Endothelial cell of umbilical vein (primary cell): ENCODE data around the gene COMP. TPM values are rescaled to one million over a fixed set of nuclear protein-coding genes. Genes with fewer than 3 reads are reported as not detected.

Source experiments
- BruUV-seq: library from RNA; stranded (reverse); fragments of 400-500 nt; replicated peaks from 2 replicates; lab custom pipeline; 2021; lab: Mats Ljungman, UMichigan
- CTCF ChIA-PET: fragments of 300-600, 350-600 bp; sonication (Branson Sonifier 250); formaldehyde crosslinking; loops from one replicate; lab custom pipeline; 2021; ENCODE audit warnings: antibody characterized with exemption, inconsistent platforms; lab: Charles Lee
- POLR2A ChIA-PET: fragments of 300-600, 350-600 bp; sonication (Branson Sonifier 250); formaldehyde crosslinking; loops from one replicate; lab custom pipeline; 2021; ENCODE audit warnings: antibody characterized with exemption, inconsistent platforms; lab: Charles Lee
- DNase-seq: peaks from one replicate; pipeline ENCODE4 v3.0.0-alpha.2; 2011; ENCODE audit warnings: low read depth, low spot score
- FAIRE-seq: peaks from 2 replicates; lab custom pipeline; 2011; peaks lifted over from hg19 to GRCh38; lab: Jason Lieb, UNC
- H2AFZ ChIP-seq: 2 replicates; pipeline ENCODE4 v1.6.0; 2012; ENCODE audit warnings: low read depth, low read length, control low read depth, inconsistent platforms
- H3K27ac ChIP-seq: 2 replicates; pipeline ENCODE4 v1.5.1; 2011; ENCODE audit warnings: low read depth, mild to moderate bottlenecking, control low read depth, low read length, moderate library complexity; ENCODE audit not compliant: insufficient read depth
- H3K27me3 ChIP-seq, 2 experiments: 2 replicates each; pipeline versions ENCODE4 v1.6.0 to v1.6.1; 2011; ENCODE audit warnings: low read length in 2 of 2, mixed read lengths in 1 of 2; ENCODE audit not compliant: control insufficient read depth in 2 of 2, insufficient read depth in 2 of 2
- H3K36me3 ChIP-seq, 2 experiments: 2 replicates in 1 of 2; 3 replicates in 1 of 2; pipeline ENCODE4 v1.5.1; 2011; ENCODE audit warnings: low read length in 2 of 2, mild to moderate bottlenecking in 1 of 2, moderate library complexity in 1 of 2; ENCODE audit not compliant: control insufficient read depth in 2 of 2, insufficient read depth in 2 of 2; ENCODE audit errors: extremely low read depth in 1 of 2
- H3K4me1 ChIP-seq: 3 replicates; pipeline ENCODE4 v1.5.1; 2011; ENCODE audit warnings: mild to moderate bottlenecking, low read length; ENCODE audit not compliant: control insufficient read depth, insufficient read depth; ENCODE audit errors: extremely low read depth
- H3K4me2 ChIP-seq: 2 replicates; pipeline ENCODE4 v1.6.1; 2011; ENCODE audit warnings: low read length, control low read depth, mixed read lengths; ENCODE audit not compliant: insufficient read depth
- H3K4me3 ChIP-seq, 3 experiments: fragments of 200-600 bp in 1 of 3; sonication (generic), shearing (Covaris generic) in 1 of 3; replicated peaks in 1 of 3; 2 replicates each; pipeline ENCODE4 v1.5.1; 2011 to 2016; ENCODE audit warnings: control low read depth in 3 of 3, low read length in 3 of 3, mild to moderate bottlenecking in 2 of 3, inconsistent platforms in 1 of 3, low read depth in 1 of 3, moderate library complexity in 1 of 3; ENCODE audit not compliant: insufficient read depth in 1 of 3
- H3K79me2 ChIP-seq: 2 replicates; pipeline ENCODE4 v1.6.0; 2012; ENCODE audit warnings: low read length, inconsistent platforms; ENCODE audit not compliant: control insufficient read depth, insufficient read depth
- H3K9ac ChIP-seq: replicated peaks from 2 replicates; pipeline ENCODE3; 2011; ENCODE audit warnings: low read length, control low read depth; ENCODE audit not compliant: insufficient read depth; ENCODE audit errors: extremely low read depth
- H3K9me1 ChIP-seq: replicated peaks from 3 replicates; pipeline ENCODE4 v1.6.0; 2011; ENCODE audit warnings: mild to moderate bottlenecking, low read length; ENCODE audit not compliant: control insufficient read depth, insufficient read depth; ENCODE audit errors: extremely low read depth
- H3K9me3 ChIP-seq: replicated peaks from 2 replicates; pipeline ENCODE4 v1.5.1; 2012; ENCODE audit warnings: low read length, inconsistent platforms; ENCODE audit not compliant: control insufficient read depth, insufficient read depth
- H4K20me1 ChIP-seq: replicated peaks from 2 replicates; pipeline ENCODE3; 2011; ENCODE audit warnings: mild to moderate bottlenecking, low read length; ENCODE audit not compliant: control insufficient read depth, insufficient read depth; ENCODE audit errors: extremely low read depth
- EZH2 ChIP-seq: IDR thresholded peaks from 2 replicates; pipeline ENCODE4 v1.6.1; 2012; ENCODE audit warnings: borderline replicate concordance, low read depth, mild to moderate bottlenecking, moderate library complexity, low read length, inconsistent platforms; ENCODE audit not compliant: severe bottlenecking
- FOS ChIP-seq: IDR thresholded peaks from 2 replicates; pipeline ENCODE4 v1.6.1; 2011; ENCODE audit warnings: mild to moderate bottlenecking, low read length, moderate library complexity, borderline replicate concordance; ENCODE audit not compliant: insufficient read depth
- GATA2 ChIP-seq: IDR thresholded peaks from 2 replicates; pipeline ENCODE4 v1.7.0; 2011; ENCODE audit warnings: low read depth, mild to moderate bottlenecking, moderate library complexity, mixed read lengths, low read length; ENCODE audit not compliant: insufficient read length, insufficient read depth
- JUN ChIP-seq: IDR thresholded peaks from 2 replicates; pipeline ENCODE4 v1.6.1; 2011; ENCODE audit warnings: borderline replicate concordance, low read depth; ENCODE audit not compliant: insufficient read length, insufficient read depth
- MYC ChIP-seq: IDR thresholded peaks from one replicate; pipeline ENCODE4 v1.6.1; 2011; ENCODE audit warnings: mild to moderate bottlenecking, low read depth, low read length
- POLR2A ChIP-seq: IDR thresholded peaks from 2 replicates; pipeline ENCODE4 v1.6.1; 2012; ENCODE audit warnings: low read depth, mild to moderate bottlenecking, control low read depth, low read length
- POLR2AphosphoS5 ChIP-seq: IDR thresholded peaks from 2 replicates; pipeline ENCODE4 v1.6.1; 2012; ENCODE audit warnings: low read depth, mild to moderate bottlenecking, control low read depth, low read length, moderate library complexity; ENCODE audit not compliant: insufficient read depth
- dilution Hi-C: fragments of 300-500 bp; cut with MboI; formaldehyde crosslinking; loops from one replicate; pipeline ENCODE4 v1.15.0; 2019; ENCODE audit warnings: low sequenced_read_pairs; ENCODE audit not compliant: extremely low pct_ligation_motif_present
- intact Hi-C: fragments of 100-400 bp; cut with micrococcal nuclease; formaldehyde crosslinking; loops from one replicate; pipeline ENCODE4 v1.10.0; 2022
- polyA plus RNA-seq, 4 experiments: library from polyadenylated mRNA; depleted of rRNA in 3 of 4; stranded (reverse) in 3 of 4; unstranded in 1 of 4; fragments of >200 nt; gene quantifications; 2 replicates each; pipeline versions ENCODE4 v1.2.1 to v1.2.3, GENCODE V29; 2011 to 2012; ENCODE audit warnings: missing spikeins in 1 of 4
- total RNA-seq: library from RNA; stranded (reverse); gene quantifications from 2 replicates; pipeline ENCODE4 v1.2.3, GENCODE V29; 2021
- TF ChIP-seq, protein P1 (sequence below), 2 donors: IDR thresholded peaks; 1 replicate in 1 of 2; 2 replicates in 1 of 2; pipeline ENCODE4 v1.5.1; 2011; ENCODE audit warnings: low read length in 2 of 2, mild to moderate bottlenecking in 2 of 2, moderate library complexity in 2 of 2, control low read depth in 1 of 2, inconsistent platforms in 1 of 2, low read depth in 1 of 2; ENCODE audit not compliant: insufficient read depth in 1 of 2; ENCODE audit errors: extremely low read depth in 1 of 2
- TF ChIP-seq, protein P2 (sequence below): IDR thresholded peaks from 2 replicates; pipeline ENCODE4 v1.6.1; 2011; ENCODE audit not compliant: insufficient read depth, insufficient read length

Gene COMP
- total and polyA plus RNA-seq, 2 donors (not counting 3 experiments of a cell fraction or from before 2014, with no cell fraction given), result not detected

- Histone ChIP-seq H3K4me2 (no peak overlapping the region), H3K27me3 (no peaks in the 10 kb centered on the region), H3K4me1 (no peaks in the 10 kb centered on the region), H3K79me2 (no peaks in the 10 kb centered on the region), H3K36me3 (no peaks in the 10 kb centered on the region), H3K4me3 (no peak overlapping the region), H3K9me3 (no peaks in the 10 kb centered on the region), H2AFZ (no peak overlapping the region), H3K27ac (no peak overlapping the region), H3K9ac (no peak overlapping the region), H3K9me1 (no peaks in the 10 kb centered on the region), H4K20me1 (no peaks in the 10 kb centered on the region)
- intact Hi-C loops, result no loop called here
- CTCF ChIA-PET, result no interaction called here
- dilution Hi-C loops, result no loop called here
- BruUV-seq, result no TSS peak
- POLR2A ChIA-PET, result no interaction called here
- TF ChIP-seq, protein P1, sequence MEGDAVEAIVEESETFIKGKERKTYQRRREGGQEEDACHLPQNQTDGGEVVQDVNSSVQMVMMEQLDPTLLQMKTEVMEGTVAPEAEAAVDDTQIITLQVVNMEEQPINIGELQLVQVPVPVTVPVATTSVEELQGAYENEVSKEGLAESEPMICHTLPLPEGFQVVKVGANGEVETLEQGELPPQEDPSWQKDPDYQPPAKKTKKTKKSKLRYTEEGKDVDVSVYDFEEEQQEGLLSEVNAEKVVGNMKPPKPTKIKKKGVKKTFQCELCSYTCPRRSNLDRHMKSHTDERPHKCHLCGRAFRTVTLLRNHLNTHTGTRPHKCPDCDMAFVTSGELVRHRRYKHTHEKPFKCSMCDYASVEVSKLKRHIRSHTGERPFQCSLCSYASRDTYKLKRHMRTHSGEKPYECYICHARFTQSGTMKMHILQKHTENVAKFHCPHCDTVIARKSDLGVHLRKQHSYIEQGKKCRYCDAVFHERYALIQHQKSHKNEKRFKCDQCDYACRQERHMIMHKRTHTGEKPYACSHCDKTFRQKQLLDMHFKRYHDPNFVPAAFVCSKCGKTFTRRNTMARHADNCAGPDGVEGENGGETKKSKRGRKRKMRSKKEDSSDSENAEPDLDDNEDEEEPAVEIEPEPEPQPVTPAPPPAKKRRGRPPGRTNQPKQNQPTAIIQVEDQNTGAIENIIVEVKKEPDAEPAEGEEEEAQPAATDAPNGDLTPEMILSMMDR (IDR thresholded peaks at IDR 0.05; ENCODE audit: extremely low read depth in 1 of 2, insufficient read depth in 1 of 2, low read depth in 1 of 2, low read length in 2 of 2), result no peak
- TF ChIP-seq GATA2 (no peak), FOS (no peak), MYC (no peak), EZH2 (no peak), POLR2AphosphoS5 (no peak), POLR2A (no peak), JUN (no peak)
- TF ChIP-seq, protein P2, sequence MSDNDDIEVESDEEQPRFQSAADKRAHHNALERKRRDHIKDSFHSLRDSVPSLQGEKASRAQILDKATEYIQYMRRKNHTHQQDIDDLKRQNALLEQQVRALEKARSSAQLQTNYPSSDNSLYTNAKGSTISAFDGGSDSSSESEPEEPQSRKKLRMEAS, result no peak
- DNase-seq (no peak), FAIRE-seq (no peak)
Observed at GRCh38 chr19:18733196-18733647, 57.9 kb downstream of the COMP start.

Other genes starting within 250 kb of the COMP start
- 150 and 164 TPM in 2 replicates for gene FKBP8, start 247.7 kb downstream of the COMP start, total RNA-seq
- 173 and 204 TPM in 2 replicates for gene FKBP8, start 247.7 kb downstream of the COMP start, polyA plus RNA-seq
- gene KXD1, start 233.4 kb downstream of the COMP start, total RNA-seq, result 127 and 134 TPM in 2 replicates
- 186 and 236 TPM in 2 replicates for gene KXD1, start 233.4 kb downstream of the COMP start, polyA plus RNA-seq
- gene UBA52, start 219.4 kb downstream of the COMP start, total RNA-seq, result 1,218 and 1,221 TPM in 2 replicates
- 3,506 and 3,571 TPM in 2 replicates for gene UBA52, start 219.4 kb downstream of the COMP start, polyA plus RNA-seq
- gene REX1BD, start 202.5 kb downstream of the COMP start, total RNA-seq, result 64.0 and 64.4 TPM in 2 replicates
- 90.9 and 115 TPM in 2 replicates for gene REX1BD, start 202.5 kb downstream of the COMP start, polyA plus RNA-seq
- not detected in 2 replicates for gene CRLF1, start 184.5 kb downstream of the COMP start, total RNA-seq
- 0.18 and 0.37 TPM in 2 replicates for gene CRLF1, start 184.5 kb downstream of the COMP start, polyA plus RNA-seq
- 0.25 and 0.97 TPM in 2 replicates for gene TMEM59L, start 178.4 kb downstream of the COMP start, total RNA-seq
- 0.43 and 0.60 TPM in 2 replicates for gene TMEM59L, start 178.4 kb downstream of the COMP start, polyA plus RNA-seq
- 6.2 and 6.7 TPM in 2 replicates for gene KLHL26, start 154.3 kb downstream of the COMP start, total RNA-seq
- gene KLHL26, start 154.3 kb downstream of the COMP start, polyA plus RNA-seq, result 2.4 and 2.8 TPM in 2 replicates
- 10.3 and 11.4 TPM in 2 replicates for gene CRTC1, start 107.6 kb downstream of the COMP start, total RNA-seq
- 4.2 and 5.8 TPM in 2 replicates for gene CRTC1, start 107.6 kb downstream of the COMP start, polyA plus RNA-seq
- gene UPF1, start 40.7 kb upstream of the COMP start, total RNA-seq, result 68.2 and 69.1 TPM in 2 replicates
- gene UPF1, start 40.7 kb upstream of the COMP start, polyA plus RNA-seq, result 50.2 and 65.9 TPM in 2 replicates
- 3.0 and 4.0 TPM in 2 replicates for gene CERS1, start 104.9 kb upstream of the COMP start, total RNA-seq
- gene CERS1, start 104.9 kb upstream of the COMP start, polyA plus RNA-seq, result 8.5 and 11.0 TPM in 2 replicates
- 239 and 252 TPM in 2 replicates for gene COPE, start 128.1 kb upstream of the COMP start, total RNA-seq
- gene COPE, start 128.1 kb upstream of the COMP start, polyA plus RNA-seq, result 407 and 557 TPM in 2 replicates
- 47.7 and 51.9 TPM in 2 replicates for gene DDX49, start 128.4 kb upstream of the COMP start, total RNA-seq
- 60.1 and 61.8 TPM in 2 replicates for gene DDX49, start 128.4 kb upstream of the COMP start, polyA plus RNA-seq
- 131 and 139 TPM in 2 replicates for gene HOMER3, start 149.9 kb upstream of the COMP start, total RNA-seq
- gene HOMER3, start 149.9 kb upstream of the COMP start, polyA plus RNA-seq, result 180 and 184 TPM in 2 replicates
- gene SUGP2, start 242.2 kb upstream of the COMP start, total RNA-seq, result 74.4 and 79.7 TPM in 2 replicates
- gene SUGP2, start 242.2 kb upstream of the COMP start, polyA plus RNA-seq, result 43.3 and 44.6 TPM in 2 replicates
- gene ARMC6, start 242.3 kb upstream of the COMP start, total RNA-seq, result 35.4 and 44.7 TPM in 2 replicates
- gene ARMC6, start 242.3 kb upstream of the COMP start, polyA plus RNA-seq, result 33.9 and 42.4 TPM in 2 replicates